Transverse colon (tissue), 4 donors: ENCODE measurements around the gene VPS11. TPM values are rescaled to one million over a fixed set of nuclear protein-coding genes. Genes with fewer than 3 reads are reported as not detected.
"Not testable (repeated sequence)": the region's sequence is repeated elsewhere in the genome, so short reads cannot be mapped to it uniquely, and the experiment has no call there.

Experiments used
- DNase-seq: peaks from one replicate; pipeline ENCODE4 v3.0.0-alpha.2; 2019
- H3K27ac ChIP-seq, 4 donors: fragments of 200-600 bp; sonication (generic); 2 replicates each; pipeline ENCODE4 v1.5.1; 2016 to 2018; ENCODE audit warnings: inconsistent platforms in 4 of 4
- H3K27me3 ChIP-seq: fragments of 200-600 bp; sonication (generic); 2 replicates; pipeline ENCODE4 v1.5.1; 2017; ENCODE audit warnings: inconsistent platforms
- H3K36me3 ChIP-seq, 4 donors: fragments of 200-600 bp; sonication (generic); 2 replicates each; pipeline ENCODE4 v1.5.1; 2017 to 2019; ENCODE audit warnings: inconsistent platforms in 4 of 4
- H3K4me1 ChIP-seq, 4 donors: fragments of 200-600 bp; sonication (generic); 2 replicates each; pipeline ENCODE4 v1.5.1; 2017 to 2020; ENCODE audit warnings: inconsistent platforms in 4 of 4
- H3K4me3 ChIP-seq, 4 donors: fragments of 200-600 bp; sonication (generic); 1 replicate in 1 of 4; 2 replicates in 3 of 4; pipeline versions ENCODE4 v1.5.1 to v1.6.1; 2017 to 2019; ENCODE audit warnings: inconsistent platforms in 4 of 4
- H3K9me3 ChIP-seq, 2 donors: fragments of 200-600 bp; sonication (generic); 2 replicates each; pipeline ENCODE4 v1.5.1; 2017 to 2019; ENCODE audit warnings: inconsistent platforms in 2 of 2
- CTCF ChIP-seq, 5 experiments: fragments of 200-600 bp in 3 of 5; fragments of 450-650 bp in 2 of 5; sonication (generic) in 3 of 5; IDR thresholded peaks; 1 replicate in 2 of 5; 2 replicates in 3 of 5; pipeline ENCODE4 v1.5.1; 2016 to 2017; ENCODE audit warnings: antibody characterized with exemption in 5 of 5, inconsistent platforms in 3 of 5, mild to moderate bottlenecking in 2 of 5, moderate library complexity in 1 of 5
- EP300 ChIP-seq: sonication (generic); formaldehyde crosslinking; IDR thresholded peaks from one replicate; pipeline ENCODE4 v1.6.1; 2017; ENCODE audit warnings: antibody characterized with exemption, low read depth
- POLR2A ChIP-seq: fragments of 450-650 bp; IDR thresholded peaks from one replicate; pipeline ENCODE4 v1.6.1; 2016; ENCODE audit warnings: antibody characterized with exemption, mild to moderate bottlenecking, moderate library complexity
- POLR2AphosphoS5 ChIP-seq, 3 donors: sonication (generic); formaldehyde crosslinking; IDR thresholded peaks; one replicate each; pipeline ENCODE4 v1.6.1; 2016; ENCODE audit warnings: antibody characterized with exemption in 3 of 3
- WGBS, 2 donors: methylation state at CpG; one replicate each; pipeline ENCODE4 v1.1.5; 2018; ENCODE audit warnings: low coverage in 1 of 2; 5-methylcytosine and 5-hydroxymethylcytosine counted together
- in situ Hi-C, 4 donors: fragments of 200-750 bp; cut with MboI; loops; one replicate each; pipeline versions ENCODE4 v1.15.0 to v1.15.1; 2017; ENCODE audit warnings: low sequenced_read_pairs in 3 of 4, low pct_ligation_motif_present in 1 of 4, low pct_unique_long_range_greater_than_20kb in 1 of 4
- intact Hi-C: fragments of 100-400 bp; cut with DNase I; formaldehyde crosslinking; loops from one replicate; pipeline ENCODE4 v1.15.1; 2023; ENCODE audit warnings: low total_unique reads
- total RNA-seq, 4 donors: library from RNA; depleted of rRNA; stranded (reverse); fragments of >200 nt; gene quantifications; one replicate each; pipeline ENCODE4 v1.1.0, GENCODE V29; 2016

VPS11 gene
- total RNA-seq, 4 donors from 2014 or later: 19.8 to 122 (median 31.2) TPM

- Histone ChIP-seq H3K27me3 (no peaks in the 10 kb centered on the region), H3K36me3 (peaks cover 0 to 32% (median 14%) of the 10 kb centered on the region in 4 donors), H3K27ac (peak overlapping the region; percentile 84 to 97 (median 90)), H3K4me3 (peak overlapping the region; percentile 65 to 90 (median 82)), H3K9me3 (no peaks in the 10 kb centered on the region), H3K4me1 (peaks cover 7 to 22% (median 19%) of the 10 kb centered on the region in 4 donors)
- 1% methylated on average over 40 of the region's 48 CpGs; no CpG with 5 or more reads in 1 of the 2 donors for WGBS, 2 donors
- no peak for TF ChIP-seq POLR2A
- TF ChIP-seq EP300: no peak
- no peak for TF ChIP-seq POLR2AphosphoS5 (IDR thresholded peaks at IDR 0.05)
- no peak for TF ChIP-seq CTCF (IDR thresholded peaks at IDR 0.05)
- in situ Hi-C loops (no loop called here), intact Hi-C loops (no loop called here)
- DNase-seq: peak; percentile 70
Measured at GRCh38 chr11:119056421-119056999, 11.1 kb upstream of the VPS11 start.

GRCh38 chr11:119057000-119057769 lies 10.4 kb upstream of the VPS11 start, which contains the start of gene HYOU1:
Gene HYOU1 (minus strand): TSS chr11:119057205. CDS start chr11:119056160, 1,045 bp downstream.
- intact Hi-C loops: no loop called here
- Histone ChIP-seq H3K4me3 (peak within 1 kb of the TSS; percentile 65 to 92 (median 82)), H3K4me1 (peaks cover 7 to 22% (median 19%) of the 10 kb centered on the region in 4 donors), H3K27ac (peak within 1 kb of the TSS; percentile 84 to 97 (median 90)), H3K9me3 (no peaks in the 10 kb centered on the region), H3K36me3 (peaks cover 0 to 25% (median 11%) of the 10 kb centered on the region in 4 donors), H3K27me3 (no peaks in the 10 kb centered on the region)
- TF ChIP-seq POLR2AphosphoS5 (IDR thresholded peaks at IDR 0.05) (peak; percentile 75 to 90 (median 80)), CTCF (IDR thresholded peaks at IDR 0.05) (peak in 3 of 5 experiments; percentile 17 to 46 (median 21)), EP300 (no peak), POLR2A (peak; percentile 82)
- peak; percentile 99 for DNase-seq
- 1% methylated on average over 48 of the region's 79 CpGs; no CpG with 5 or more reads in 1 of the 2 donors for WGBS, 2 donors
- in situ Hi-C loops: no loop called here

GRCh38 chr11:119059128-119059527 lies 8.5 kb upstream of the VPS11 start:
- H3K9me3 ChIP-seq, H3K27me3 ChIP-seq, H3K27ac ChIP-seq, H3K4me3 ChIP-seq, in situ Hi-C loops, DNase-seq, intact Hi-C loops, H3K36me3 ChIP-seq: not testable (repeated sequence)
- H3K4me1 ChIP-seq: peaks cover 7 to 27% (median 19%) of the 10 kb centered on the region in 4 donors
- WGBS, 2 donors: 98% methylated on average over 7 of the region's 35 CpGs; no CpG with 5 or more reads in 1 of the 2 donors

- Histone ChIP-seq H3K9me3 (no peaks in the 10 kb centered on the region), H3K27me3 (no peaks in the 10 kb centered on the region), H3K4me1 (peaks cover 9 to 22% (median 15%) of the 10 kb centered on the region in 4 donors), H3K27ac (no peak overlapping the region), H3K4me3 (no peak overlapping the region), H3K36me3 (no peaks in the 10 kb centered on the region)
- intact Hi-C loops (no loop called here), in situ Hi-C loops (no loop called here)
- DNase-seq: no peak
- 97% methylated on average over 3 of the region's 3 CpGs; no CpG with 5 or more reads in 1 of the 2 donors for WGBS, 2 donors
- TF ChIP-seq CTCF (IDR thresholded peaks at IDR 0.05) (no peak), POLR2AphosphoS5 (IDR thresholded peaks at IDR 0.05) (no peak), EP300 (no peak), POLR2A (no peak)
Measured at GRCh38 chr11:119061256-119061655, 6.4 kb upstream of the VPS11 start.
